GM19240 (cell line): Measurements from ENCODE around the gene MACC1.

ENCODE experiments used
- DNase-seq: peaks from one replicate; pipeline ENCODE4 v3.0.0; 2011; ENCODE audit warnings: low spot score; ENCODE audit not compliant: insufficient read length

Gene MACC1

GRCh38 chr7:20176578-20177242, 40.5 kb downstream of the MACC1 start:
- DNase-seq, result no peak

GRCh38 chr7:20173828-20174227, 43.4 kb downstream of the MACC1 start:
- DNase-seq, result no peak

GRCh38 chr7:20172736-20173334, 44.3 kb downstream of the MACC1 start:
- no peak for DNase-seq

- DNase-seq, result no peak
Observed at GRCh38 chr7:20170633-20171032, 46.6 kb downstream of the MACC1 start.

GRCh38 chr7:20165146-20165510, 52.1 kb downstream of the MACC1 start:
- no peak for DNase-seq

DNA sequence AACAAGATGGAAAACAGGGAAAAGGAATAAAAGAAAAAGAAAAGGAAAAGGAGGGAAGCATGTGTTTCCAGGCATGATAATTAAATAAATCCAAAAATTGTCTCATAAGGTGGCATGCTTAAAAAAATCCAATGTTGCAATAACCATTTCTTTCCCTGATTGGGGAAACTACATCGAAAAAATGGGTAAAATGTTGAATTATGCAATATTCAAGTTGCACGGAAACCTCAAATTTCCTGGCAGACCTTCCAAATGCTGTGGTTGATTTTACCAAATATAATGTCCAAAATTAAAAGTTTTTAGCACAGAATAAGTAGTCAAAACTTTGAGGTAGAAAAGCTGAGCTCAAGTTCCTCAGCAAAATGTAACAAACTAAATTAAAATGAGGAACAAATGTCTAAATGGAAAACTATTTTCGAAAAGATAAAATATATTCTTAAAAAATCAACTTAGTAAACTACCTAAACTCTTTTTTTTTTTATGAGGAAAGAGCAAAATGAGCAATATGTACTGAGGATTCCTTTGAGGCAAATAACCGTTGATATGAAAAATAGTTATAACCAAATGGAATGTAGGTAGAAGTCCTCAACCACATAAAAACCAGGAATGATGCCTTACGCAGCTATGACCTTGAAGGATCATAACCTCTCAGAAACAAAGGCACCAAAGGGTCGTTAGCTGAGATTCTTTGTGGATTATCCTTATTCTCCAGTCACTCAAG, 52.6 kb downstream of the MACC1 start:
- DNase-seq, result no peak

DNA sequence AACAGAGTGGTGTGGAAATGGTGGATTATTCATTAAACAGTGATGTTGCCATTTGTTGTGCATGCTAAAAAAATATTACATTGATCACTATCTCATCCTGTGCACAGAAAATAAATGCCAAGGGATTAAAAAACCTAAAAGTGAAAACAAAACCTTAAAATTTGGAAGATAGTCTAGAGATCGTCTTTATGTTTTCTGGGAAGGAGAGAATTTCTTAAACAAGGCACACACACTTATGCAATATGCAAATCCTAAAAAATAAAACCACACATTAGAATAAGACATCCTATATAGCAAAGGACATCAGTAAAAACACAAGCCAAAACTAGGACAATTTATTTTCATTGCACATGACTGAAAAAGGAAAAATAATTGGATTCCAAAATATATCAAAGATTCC, 54.5 kb downstream of the MACC1 start:
- DNase-seq, result no peak

GRCh38 chr7:20159226-20159747, 57.9 kb downstream of the MACC1 start:
- DNase-seq, result no peak

DNA sequence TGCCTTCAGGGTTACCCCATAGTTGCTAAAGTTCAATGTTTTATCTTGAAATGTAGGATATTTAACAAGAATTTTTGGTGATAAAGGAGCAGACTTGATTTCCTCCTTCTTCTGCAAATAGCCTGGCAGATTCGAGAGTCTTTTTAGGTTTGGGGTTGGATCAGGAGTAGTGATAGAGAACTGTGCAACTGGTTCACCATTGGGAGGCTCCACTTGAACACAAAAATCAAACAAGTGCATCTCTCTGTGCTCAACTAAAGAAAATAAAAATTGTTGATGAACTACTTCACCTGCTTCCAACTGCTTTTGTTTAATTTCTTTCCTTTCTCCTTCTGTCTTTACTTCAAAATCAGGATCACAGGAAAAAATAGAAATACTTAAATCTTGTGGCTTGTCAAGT, 58.5 kb downstream of the MACC1 start:
- no peak for DNase-seq

DNA sequence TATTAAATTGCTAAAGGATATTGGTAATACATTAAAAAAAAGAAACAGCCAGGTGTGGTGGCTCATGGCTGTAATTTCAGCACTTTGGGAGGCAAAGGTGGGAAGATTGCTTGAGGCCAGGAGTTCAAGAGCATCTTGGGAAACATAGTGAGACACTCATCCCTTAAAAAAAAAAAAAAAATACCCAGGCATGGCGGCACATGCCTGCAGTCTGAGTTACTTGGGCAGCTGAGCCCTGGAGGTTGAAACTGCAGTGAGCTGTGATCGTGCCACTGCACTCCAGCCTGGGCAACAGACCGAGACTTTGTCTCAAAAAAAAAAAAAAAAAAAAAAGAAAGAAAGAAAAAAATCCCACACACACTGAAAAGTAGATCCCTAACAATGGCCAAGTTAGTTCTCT, 59.7 kb downstream of the MACC1 start:
- DNase-seq, result no peak

- DNase-seq, result no peak
Observed at GRCh38 chr7:20153999-20154398, 63.2 kb downstream of the MACC1 start.

DNA sequence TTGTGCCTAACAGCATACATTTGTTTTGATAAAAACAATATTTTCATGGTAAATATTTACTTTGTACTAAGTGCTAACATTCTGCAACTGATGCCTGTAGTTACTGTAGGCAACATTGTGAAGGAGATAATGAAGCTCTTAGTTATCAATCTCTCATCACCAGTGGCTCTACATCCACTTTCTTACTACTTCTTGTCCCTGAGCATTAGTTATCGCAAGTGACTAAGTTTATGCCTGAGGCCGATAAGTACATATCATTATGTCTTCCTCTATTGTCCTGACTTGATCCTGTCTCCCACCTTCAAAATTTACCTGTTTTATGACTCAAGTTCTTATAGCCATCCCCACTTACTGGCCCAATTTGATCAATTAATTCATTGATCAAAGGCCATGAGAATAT, 63.6 kb downstream of the MACC1 start:
- no peak for DNase-seq

- no peak for DNase-seq
Observed at GRCh38 chr7:20152511-20152910, 64.7 kb downstream of the MACC1 start.

DNA sequence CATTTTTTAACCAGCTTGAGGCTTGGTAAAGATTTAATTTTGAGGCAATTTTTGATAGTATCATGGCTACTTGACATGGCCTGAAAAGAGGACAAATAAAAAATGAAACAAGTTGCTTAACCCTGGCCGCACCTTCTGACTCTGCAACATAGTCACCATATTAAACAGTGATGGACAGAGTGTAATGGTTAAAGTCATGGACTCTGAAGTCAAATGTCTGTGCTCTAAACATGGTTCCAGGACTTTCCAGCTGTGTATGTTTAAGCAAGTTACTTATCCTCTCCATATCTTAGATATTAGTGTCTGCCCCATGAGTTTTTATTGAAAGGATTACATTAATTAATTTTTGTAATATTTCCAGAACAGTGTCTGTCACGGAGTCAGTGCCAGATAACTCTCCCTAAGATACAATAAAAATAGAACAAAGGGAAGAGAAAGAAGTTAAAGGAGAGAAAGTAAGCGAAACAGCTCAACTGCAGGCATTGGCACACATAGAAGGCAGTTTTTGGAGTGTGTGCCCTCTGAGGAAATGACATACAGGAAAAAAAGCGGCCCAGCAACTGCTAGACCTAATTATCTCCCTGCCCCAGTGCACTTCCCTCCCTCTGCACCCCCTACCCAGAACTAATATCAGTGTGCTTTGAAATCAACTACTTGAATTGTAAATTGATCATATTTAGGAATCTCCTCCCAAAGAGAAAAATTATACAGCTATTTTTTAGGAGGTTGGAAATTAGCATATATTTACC, 65.3 kb downstream of the MACC1 start:
- no peak for DNase-seq

GRCh38 chr7:20146451-20146850, 70.7 kb downstream of the MACC1 start:
- no peak for DNase-seq

DNA sequence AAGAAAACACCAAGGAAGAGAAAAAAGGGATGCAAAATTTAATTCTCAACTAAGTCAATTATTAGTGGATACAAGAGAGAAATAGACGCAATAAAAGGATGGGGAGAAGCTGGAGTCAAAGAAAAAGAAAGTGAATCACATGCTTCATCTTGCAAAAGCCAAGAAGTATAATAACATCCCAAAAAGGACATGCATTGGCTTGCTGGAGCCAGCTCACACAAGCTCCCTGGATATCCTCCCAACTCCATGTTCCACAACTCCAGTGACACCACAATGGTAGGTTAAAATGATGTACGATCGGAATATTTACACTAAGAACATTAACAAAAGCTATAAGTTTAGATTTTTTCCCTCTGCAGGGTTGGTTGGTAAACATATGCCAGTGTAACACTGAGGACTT, 72.4 kb downstream of the MACC1 start:
- no peak for DNase-seq

DNA sequence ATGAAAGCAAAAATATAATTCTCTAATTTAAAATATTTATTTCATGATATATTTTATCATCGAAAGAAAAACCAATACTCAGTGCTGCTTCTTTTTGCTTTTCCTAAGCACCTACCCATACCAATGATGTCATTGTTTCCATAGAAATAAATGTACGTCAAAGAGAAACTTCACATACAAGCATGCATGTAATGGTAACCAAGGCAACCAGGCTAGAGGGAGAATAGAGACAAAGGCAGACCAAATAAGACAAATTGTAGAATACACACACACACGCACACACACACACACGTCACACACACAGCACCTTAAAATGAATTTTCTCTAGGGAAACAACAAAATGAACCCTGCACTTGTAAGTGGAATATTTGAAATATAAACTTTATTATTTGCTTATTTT, 75.5 kb downstream of the MACC1 start:
- DNase-seq, result no peak

DNA sequence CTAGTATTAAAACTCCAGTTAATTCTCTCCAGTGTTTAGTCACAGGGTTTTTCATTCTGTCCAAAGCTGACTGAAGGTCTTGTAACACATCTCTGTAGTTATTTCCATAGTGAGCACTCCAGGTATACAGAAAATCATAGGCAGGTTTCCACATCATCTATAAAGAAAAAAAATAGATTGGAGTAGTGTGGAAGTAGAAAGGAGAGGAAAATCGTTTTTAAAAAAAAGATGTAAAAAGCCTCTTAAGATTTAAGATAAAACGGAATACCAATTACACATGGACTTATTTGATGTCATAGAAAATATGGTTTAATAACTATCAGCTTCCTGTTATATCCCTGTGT, 76.2 kb downstream of the MACC1 start:
- DNase-seq, result no peak

DNA sequence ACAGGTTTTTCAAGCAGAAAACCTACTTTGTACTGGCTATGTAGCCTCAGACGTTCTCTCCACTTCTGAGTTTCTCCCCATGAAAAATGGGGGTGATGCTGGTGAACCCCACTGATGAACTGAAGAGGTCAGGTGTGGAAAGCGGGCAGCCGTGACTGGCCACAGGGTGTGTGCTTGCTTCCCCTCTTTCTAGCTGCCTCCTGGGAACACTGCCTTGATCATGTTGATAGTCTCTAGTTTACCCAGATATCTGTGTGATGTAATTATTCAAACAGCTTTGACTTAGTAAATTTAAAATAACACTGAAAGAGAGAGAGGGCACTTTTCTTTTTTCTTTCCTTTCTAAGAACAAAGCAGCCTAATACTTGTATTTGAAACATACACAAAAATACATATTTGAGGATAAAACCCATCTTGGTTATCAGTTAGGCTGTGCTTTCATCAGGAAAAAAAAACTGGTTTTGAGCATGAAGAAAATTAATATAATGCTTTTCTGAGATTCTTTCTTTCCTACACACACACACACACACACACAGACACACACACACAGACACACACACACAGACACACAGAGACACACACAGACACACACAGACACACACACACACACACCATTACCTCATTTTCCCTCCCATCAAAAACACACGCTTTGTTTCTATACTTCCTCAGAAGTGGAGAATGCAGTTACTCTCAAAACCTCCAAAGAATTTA, 76.7 kb downstream of the MACC1 start:
- no peak for DNase-seq

DNA sequence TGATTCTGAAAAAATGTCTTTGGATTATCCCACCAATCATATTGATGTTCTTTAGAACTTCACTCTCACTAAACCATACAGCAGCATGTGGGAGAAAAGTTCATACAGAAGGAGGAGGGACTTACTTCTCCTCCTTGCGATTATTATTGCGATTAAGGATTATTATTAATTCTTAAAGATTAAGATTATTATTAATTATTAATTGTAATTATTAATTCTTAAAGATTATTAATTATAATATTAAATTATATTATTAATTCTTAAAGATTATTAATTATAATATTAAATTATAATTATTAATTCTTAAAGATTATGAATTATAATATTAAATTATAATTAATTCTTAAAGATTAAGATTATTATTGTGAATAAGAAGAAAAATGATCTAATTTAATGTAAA, 80.5 kb downstream of the MACC1 start:
- DNase-seq, result no peak

DNA sequence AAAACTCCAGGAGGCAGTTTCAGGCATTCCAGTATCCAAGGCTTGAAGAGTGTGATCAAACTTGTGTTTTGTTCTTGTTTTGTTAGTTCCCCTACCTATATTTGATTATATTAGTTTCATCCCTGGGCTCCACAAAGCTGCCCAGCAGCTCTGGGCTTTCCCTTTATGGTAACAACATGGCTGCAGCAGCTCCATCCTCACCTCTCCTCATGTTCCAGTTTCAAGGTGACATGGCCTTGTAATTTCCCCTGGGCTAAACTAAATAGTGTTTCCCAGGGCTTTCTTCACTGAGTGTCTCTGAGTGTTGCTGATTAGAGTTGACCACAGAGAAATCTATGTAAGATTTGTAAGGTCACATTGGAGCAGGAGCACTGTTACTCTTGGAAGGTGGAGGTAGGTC, 83.4 kb downstream of the MACC1 start:
- DNase-seq, result no peak

DNA sequence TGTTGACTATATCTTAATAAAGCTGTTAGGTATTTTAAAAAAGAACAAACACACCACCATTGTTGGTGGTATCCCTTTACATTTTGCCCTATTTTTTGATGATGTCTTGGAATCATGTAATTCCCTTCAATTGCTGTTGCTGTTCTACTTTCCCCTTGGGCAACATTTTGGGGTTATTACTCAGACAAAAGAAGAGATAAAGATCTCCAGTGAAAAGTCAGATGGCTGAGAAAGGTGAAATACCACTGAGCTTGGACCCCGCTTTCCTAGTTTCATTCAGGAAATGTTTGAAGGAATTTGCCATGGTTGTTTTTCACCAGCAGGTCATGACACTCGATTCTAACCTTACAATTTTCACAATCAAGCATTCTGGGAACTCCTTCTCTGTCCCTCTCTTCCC, 84.6 kb downstream of the MACC1 start:
- no peak for DNase-seq
